Naive thymus-derived CD4-positive, alpha-beta T cell (primary cell): ENCODE measurements around the gene EXTL2. TPM values are rescaled to one million over a fixed set of nuclear protein-coding genes. Genes with fewer than 3 reads are reported as not detected.
"Not testable (repeated sequence)": the region's sequence is repeated elsewhere in the genome, so short reads cannot be mapped to it uniquely, and the experiment has no call there.

Source experiments
- ATAC-seq: fragments of 150-1000 bp; cut with Tn5 transposase; 2 replicates; pipeline ENCODE4 v1.10.0; 2021; ENCODE audit warnings: mild to moderate bottlenecking, moderate library complexity
- CTCF ChIA-PET: fragments of 350-600 bp; sonication (Branson Sonifier 250); formaldehyde crosslinking; loops from one replicate; lab custom pipeline; 2021; ENCODE audit warnings: antibody characterized with exemption; lab: Charles Lee
- POLR2A ChIA-PET: fragments of 350-600 bp; sonication (Branson Sonifier 250); formaldehyde crosslinking; loops from one replicate; lab custom pipeline; 2021; ENCODE audit warnings: antibody characterized with exemption, inconsistent platforms; lab: Charles Lee
- DNase-seq, 9 donors: peaks; one replicate each; pipeline versions ENCODE4 v3.0.0 to v3.0.0-alpha.2; 2020 to 2022; ENCODE audit warnings: mixed read lengths in 1 of 9
- H3K27ac ChIP-seq: one replicate; pipeline ENCODE4 v1.7.0; 2013; ENCODE audit warnings: mild to moderate bottlenecking, low read depth, low read length, moderate library complexity
- H3K27me3 ChIP-seq, 2 donors: one replicate each; pipeline ENCODE4 v1.7.0; 2013; ENCODE audit warnings: low read length in 2 of 2, mild to moderate bottlenecking in 2 of 2, moderate library complexity in 2 of 2; ENCODE audit not compliant: control insufficient read depth in 2 of 2, insufficient read depth in 2 of 2
- H3K36me3 ChIP-seq, 3 experiments: 1 replicate in 2 of 3; 2 replicates in 1 of 3; pipeline ENCODE4 v1.7.0; 2013; ENCODE audit warnings: low read length in 3 of 3, mild to moderate bottlenecking in 3 of 3, moderate library complexity in 1 of 3; ENCODE audit not compliant: insufficient read depth in 3 of 3, control insufficient read depth in 2 of 3
- H3K4me1 ChIP-seq, 2 donors: one replicate each; pipeline ENCODE4 v1.7.0; 2013; ENCODE audit warnings: low read length in 2 of 2, mild to moderate bottlenecking in 2 of 2, moderate library complexity in 1 of 2; ENCODE audit not compliant: control insufficient read depth in 2 of 2, insufficient read depth in 2 of 2
- H3K4me3 ChIP-seq: 2 replicates; pipeline ENCODE4 v1.7.0; 2013; ENCODE audit warnings: mild to moderate bottlenecking, low read length
- H3K9me3 ChIP-seq, 3 experiments: 1 replicate in 2 of 3; 2 replicates in 1 of 3; pipeline ENCODE4 v1.7.0; 2013; ENCODE audit warnings: low read length in 3 of 3; ENCODE audit not compliant: control insufficient read depth in 2 of 3
- H3K27ac Mint-ChIP-seq, 9 donors: one replicate each; pipeline ENCODE4 v1.8.0; 2020 to 2022; ENCODE audit warnings: mixed read lengths in 9 of 9, mild to moderate bottlenecking in 8 of 9, moderate library complexity in 5 of 9, inconsistent platforms in 2 of 9
- H3K27me3 Mint-ChIP-seq, 5 donors: one replicate each; pipeline ENCODE4 v1.8.0; 2021 to 2022; ENCODE audit warnings: mixed read lengths in 5 of 5, mild to moderate bottlenecking in 1 of 5
- H3K36me3 Mint-ChIP-seq, 5 donors: one replicate each; pipeline ENCODE4 v1.8.0; 2020 to 2022; ENCODE audit warnings: mixed read lengths in 5 of 5, mild to moderate bottlenecking in 3 of 5, inconsistent platforms in 1 of 5
- H3K4me1 Mint-ChIP-seq, 7 donors: one replicate each; pipeline ENCODE4 v1.8.0; 2020 to 2022; ENCODE audit warnings: mixed read lengths in 7 of 7, mild to moderate bottlenecking in 3 of 7, inconsistent platforms in 1 of 7
- H3K4me3 Mint-ChIP-seq, 10 donors: one replicate each; pipeline ENCODE4 v1.8.0; 2020 to 2022; ENCODE audit warnings: mild to moderate bottlenecking in 10 of 10, mixed read lengths in 10 of 10, moderate library complexity in 6 of 10, inconsistent platforms in 2 of 10
- H3K9me3 Mint-ChIP-seq, 11 donors: one replicate each; pipeline ENCODE4 v1.8.0; 2020 to 2022; ENCODE audit warnings: mixed read lengths in 11 of 11, mild to moderate bottlenecking in 4 of 11, inconsistent platforms in 1 of 11, moderate library complexity in 1 of 11
- intact Hi-C, 2 donors: fragments of 100-400 bp; cut with micrococcal nuclease; formaldehyde crosslinking; loops; one replicate each; pipeline ENCODE4 v1.15.1; 2023
- polyA plus RNA-seq, 2 donors: library from polyadenylated mRNA; unstranded; fragments of 300-500 nt; fragmentation: Illumina TruSeq; gene quantifications; one replicate each; pipeline ENCODE4 v1.2.3, GENCODE V29; 2021
- total RNA-seq, 6 experiments: library from RNA in 5 of 6; stranded (reverse) in 5 of 6; gene quantifications; 1 replicate in 5 of 6; 2 replicates in 1 of 6; pipeline ENCODE4 v1.2.3 and lab custom pipeline; 2021 to 2026

Gene EXTL2
- total and polyA plus RNA-seq, 7 experiments from 2014 or later = 1.5 to 4.6 (median 3.2) TPM

GRCh38 chr1:100834777-100835660 is 59.6 kb downstream of the EXTL2 start:
- H3K27ac Mint-ChIP-seq = no peak overlapping the region
- H3K9me3 Mint-ChIP-seq = no peaks in the 10 kb centered on the region
- H3K4me3 Mint-ChIP-seq = no peak overlapping the region
- ChIA-PET POLR2A (no interaction called here), CTCF (interaction anchor here (0.7 kb wide), 1 partner anchor 14 kb away, joined by 3 read pairs; no protein-coding TSS in a partner anchor)
- H3K36me3 Mint-ChIP-seq = no peaks in the 10 kb centered on the region
- no peaks in the 10 kb centered on the region for H3K4me1 ChIP-seq
- no peaks in the 10 kb centered on the region for H3K9me3 ChIP-seq
- H3K36me3 ChIP-seq = no peaks in the 10 kb centered on the region
- peak in 6 of 9 donors; percentile 1 to 32 (median 8) for DNase-seq
- H3K27me3 Mint-ChIP-seq = peaks cover 0 to 9% (median 0%) of the 10 kb centered on the region in 5 donors
- H3K4me1 Mint-ChIP-seq = peaks cover 0 to 4% (median 0%) of the 10 kb centered on the region in 7 donors
- ATAC-seq = no peak
- H3K27me3 ChIP-seq = no peaks in the 10 kb centered on the region
- intact Hi-C loops = no loop called here
- no peak overlapping the region for H3K27ac ChIP-seq
- H3K4me3 ChIP-seq = no peak overlapping the region

GRCh38 chr1:100832694-100833428 is 61.8 kb downstream of the EXTL2 start:
- Histone ChIP-seq H3K27ac (no peak overlapping the region), H3K36me3 (no peaks in the 10 kb centered on the region), H3K4me1 (no peaks in the 10 kb centered on the region), H3K27me3 (no peaks in the 10 kb centered on the region), H3K4me3 (no peak overlapping the region), H3K9me3 (peaks cover 0 to 3% (median 0%) of the 10 kb centered on the region in 3 experiments)
- intact Hi-C loops = no loop called here
- Mint-ChIP-seq H3K36me3 (no peaks in the 10 kb centered on the region), H3K4me3 (no peak overlapping the region), H3K9me3 (peaks cover 0 to 12% (median 5%) of the 10 kb centered on the region in 11 donors), H3K27me3 (peaks cover 0 to 21% (median 11%) of the 10 kb centered on the region in 5 donors), H3K27ac (peak overlapping the region in 1 of 9 donors; percentile 23), H3K4me1 (peaks cover 0 to 4% (median 0%) of the 10 kb centered on the region in 7 donors)
- ChIA-PET CTCF (interaction anchor here (0.7 kb wide), 1 partner anchor 306 kb away, joined by 3 read pairs; no protein-coding TSS in a partner anchor), POLR2A (no interaction called here)
- no peak for ATAC-seq
- no peak for DNase-seq

- intact Hi-C loops, H3K4me3 Mint-ChIP-seq, ATAC-seq, POLR2A ChIA-PET, H3K4me1 Mint-ChIP-seq, H3K27me3 ChIP-seq, H3K27ac ChIP-seq, H3K36me3 ChIP-seq, H3K4me3 ChIP-seq, H3K4me1 ChIP-seq, DNase-seq, H3K27ac Mint-ChIP-seq, H3K36me3 Mint-ChIP-seq, H3K9me3 ChIP-seq, CTCF ChIA-PET: not testable (repeated sequence)
- H3K27me3 Mint-ChIP-seq = peaks cover 0 to 46% (median 25%) of the 10 kb centered on the region in 5 donors
- H3K9me3 Mint-ChIP-seq = peaks cover 0 to 55% (median 20%) of the 10 kb centered on the region in 11 donors
Observed at GRCh38 chr1:100825666-100826065, 69.0 kb downstream of the EXTL2 start.

Other genes with a start within 250 kb of the EXTL2 start
- not detected for gene VCAM1, start 175.1 kb downstream of the EXTL2 start, total RNA-seq
- gene VCAM1, start 175.1 kb downstream of the EXTL2 start, polyA plus RNA-seq = not detected
- gene SLC30A7, start 1.2 kb upstream of the EXTL2 start, total RNA-seq = 10 to 100 TPM; 29.9 to 44.5 (median 38.8) TPM
- gene SLC30A7, start 1.2 kb upstream of the EXTL2 start, polyA plus RNA-seq = 10 to 100 TPM in 1 of 2 donors, 1 to 10 TPM in 1; 9.0 to 12.9 TPM
- 10 to 100 TPM; 26.3 to 72.2 (median 45.3) TPM for gene DPH5, start 130.9 kb upstream of the EXTL2 start, total RNA-seq
- gene DPH5, start 130.9 kb upstream of the EXTL2 start, polyA plus RNA-seq = 10 to 100 TPM; 53.7 to 57.4 TPM